ENCODE results near the gene ADRA2B. TPM values are rescaled to one million over a fixed set of nuclear protein-coding genes. Genes with fewer than 3 reads are reported as not detected.

ADRA2B gene
- total RNA-seq, 2 donors from 2014 or later = 0.54 to 0.90 TPM

- Histone ChIP-seq H3K36me3 (no peaks in the 10 kb centered on the region), H3K4me3 (peak overlapping the region; percentile 61), H3K4me1 (peaks cover 4% of the 10 kb centered on the region), H3K9me3 (no peaks in the 10 kb centered on the region), H3K27ac (no peak overlapping the region), H3K9ac (ENCODE audit: low read depth in 2 of 2, low read length in 2 of 2) (no peak overlapping the region), H3K27me3 (peaks cover 8% of the 10 kb centered on the region)
- no peak for TF ChIP-seq CTCF (IDR thresholded peaks at IDR 0.05)
- DNase-seq = no peak
- intact Hi-C loops (cut with DNase I) = loop anchor here (10.0 kb wide), 1 partner anchor 91 kb away; no protein-coding TSS in a partner anchor
Observed at GRCh38 chr2:96115631-96116423, 544 bp downstream of the ADRA2B start.

DNA sequence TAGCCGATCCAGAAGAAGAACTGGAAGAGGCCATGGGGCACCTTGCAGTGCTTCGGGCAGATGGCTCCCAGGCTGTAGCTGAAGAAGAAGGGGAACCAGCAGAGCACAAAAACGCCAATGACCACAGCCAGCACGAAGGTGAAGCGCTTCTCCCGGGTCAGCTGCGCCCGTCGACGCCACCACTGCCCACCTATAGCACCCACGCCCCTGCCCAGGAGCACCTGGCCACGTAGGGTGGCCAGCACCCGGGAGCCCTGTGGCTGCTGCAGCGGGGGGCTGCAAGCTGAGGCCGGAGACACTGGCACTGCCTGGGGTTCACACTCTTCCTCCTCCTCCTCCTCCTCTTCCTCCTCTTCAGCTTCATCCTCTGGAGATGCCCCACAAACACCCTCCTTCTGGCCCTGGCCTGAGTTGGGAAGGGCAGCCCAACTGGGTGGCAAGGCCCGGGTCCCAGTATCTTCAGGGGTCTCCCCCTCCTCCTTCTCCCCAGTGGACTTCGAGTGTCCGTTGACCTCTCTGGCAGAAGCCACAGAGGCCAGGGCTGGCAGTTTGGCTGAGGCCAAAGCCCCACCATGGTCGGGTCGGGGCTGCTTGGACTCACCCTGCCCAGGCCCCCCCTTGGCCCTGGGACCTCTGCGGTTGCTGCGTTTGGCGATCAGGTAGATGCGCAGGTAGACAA lies 1.3 kb downstream of the ADRA2B start:
- intact Hi-C loops (cut with DNase I) = loop anchor here (10.0 kb wide), 1 partner anchor 90 kb away; no protein-coding TSS in a partner anchor
- TF ChIP-seq CTCF (IDR thresholded peaks at IDR 0.05) = no peak
- DNase-seq = no peak
- Histone ChIP-seq H3K27me3 (peaks cover 8% of the 10 kb centered on the region), H3K36me3 (no peaks in the 10 kb centered on the region), H3K9me3 (no peaks in the 10 kb centered on the region), H3K4me1 (peaks cover 4% of the 10 kb centered on the region), H3K27ac (no peak overlapping the region), H3K9ac (ENCODE audit: low read depth in 2 of 2, low read length in 2 of 2) (peak overlapping the region in 1 of 2 donors; percentile 7), H3K4me3 (no peak overlapping the region)

DNA sequence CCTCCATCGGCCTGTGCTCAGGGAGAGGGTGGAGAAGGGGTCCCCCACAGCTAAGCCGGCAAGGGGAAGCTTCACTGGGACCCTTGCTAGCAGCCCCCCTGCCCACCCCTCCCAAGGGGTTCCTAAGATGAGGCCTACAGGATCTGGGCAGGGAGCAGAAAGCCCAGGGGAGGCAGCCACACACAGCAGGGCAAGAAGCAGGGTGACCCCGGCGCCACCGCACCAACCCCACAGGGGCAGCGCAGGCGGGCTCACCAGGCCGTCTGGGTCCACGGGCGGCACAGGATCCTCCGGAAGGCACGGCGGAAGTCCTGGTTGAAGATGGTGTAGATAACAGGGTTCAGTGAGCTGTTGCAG lies 1.8 kb downstream of the ADRA2B start:
- no peak for TF ChIP-seq CTCF (IDR thresholded peaks at IDR 0.05)
- peaks cover 8% of the 10 kb centered on the region for H3K27me3 ChIP-seq
- DNase-seq = no peak

GRCh38 chr2:96113951-96114350 lies 2.4 kb downstream of the ADRA2B start:
- Histone ChIP-seq H3K36me3 (no peaks in the 10 kb centered on the region), H3K27me3 (peaks cover 8% of the 10 kb centered on the region), H3K4me1 (peaks cover 4% of the 10 kb centered on the region), H3K9ac (ENCODE audit: low read depth in 2 of 2, low read length in 2 of 2) (no peak overlapping the region), H3K27ac (no peak overlapping the region), H3K4me3 (no peak overlapping the region), H3K9me3 (no peaks in the 10 kb centered on the region)
- no peak for TF ChIP-seq CTCF (IDR thresholded peaks at IDR 0.05)
- DNase-seq = no peak
- intact Hi-C loops (cut with DNase I) = loop anchor here (10.0 kb wide), 1 partner anchor 89 kb away; no protein-coding TSS in a partner anchor

More for the DNA sequence above, 1.8 kb downstream of the ADRA2B start:
- H3K4me3 ChIP-seq = no peak overlapping the region
- no peak overlapping the region for H3K27ac ChIP-seq
- peaks cover 4% of the 10 kb centered on the region for H3K4me1 ChIP-seq
- no peaks in the 10 kb centered on the region for H3K36me3 ChIP-seq
- H3K9me3 ChIP-seq = no peaks in the 10 kb centered on the region
- intact Hi-C loops (cut with DNase I) = loop anchor here (10.0 kb wide), 1 partner anchor 90 kb away; no protein-coding TSS in a partner anchor
- no peak overlapping the region for H3K9ac ChIP-seq (ENCODE audit: low read depth in 2 of 2, low read length in 2 of 2)

GRCh38 chr2:96113367-96113677 lies 3.0 kb downstream of the ADRA2B start:
- DNase-seq = no peak
- intact Hi-C loops (cut with DNase I) = loop anchor here (10.0 kb wide), 1 partner anchor 89 kb away; no protein-coding TSS in a partner anchor
- H3K4me3 ChIP-seq = no peak overlapping the region
- TF ChIP-seq CTCF (IDR thresholded peaks at IDR 0.05) = no peak
- H3K27me3 ChIP-seq = peaks cover 8% of the 10 kb centered on the region
- H3K27ac ChIP-seq = no peak overlapping the region
- H3K36me3 ChIP-seq = no peaks in the 10 kb centered on the region
- H3K9me3 ChIP-seq = no peaks in the 10 kb centered on the region
- H3K4me1 ChIP-seq = peaks cover 4% of the 10 kb centered on the region
- H3K9ac ChIP-seq (ENCODE audit: low read depth in 2 of 2, low read length in 2 of 2) = no peak overlapping the region

Measured in colonic mucosa (tissue), 4 donors.